Large intestine (tissue), 3 donors: ENCODE data around the gene FRMD3. TPM values are rescaled to one million over a fixed set of nuclear protein-coding genes. Genes with fewer than 3 reads are reported as not detected.

ENCODE experiments used
- DNase-seq, 2 donors: peaks; one replicate each; pipeline versions ENCODE4 v3.0.0 to v3.0.0-alpha.2; 2013
- H3K27ac ChIP-seq: one replicate; pipeline ENCODE4 v1.5.1; 2013; ENCODE audit warnings: low read length
- H3K27me3 ChIP-seq: 2 replicates; pipeline ENCODE4 v1.6.1; 2013; ENCODE audit warnings: low read length; ENCODE audit not compliant: control insufficient read depth, insufficient read depth
- H3K36me3 ChIP-seq: 2 replicates; pipeline ENCODE4 v1.6.1; 2013; ENCODE audit warnings: low read length; ENCODE audit not compliant: control insufficient read depth, insufficient read depth
- H3K4me1 ChIP-seq: one replicate; pipeline ENCODE4 v1.6.1; 2013; ENCODE audit warnings: low read length; ENCODE audit not compliant: control insufficient read depth, insufficient read depth
- H3K4me3 ChIP-seq: one replicate; pipeline ENCODE4 v1.5.1; 2013; ENCODE audit warnings: low read length
- H3K9me3 ChIP-seq: one replicate; pipeline ENCODE4 v1.6.1; 2013; ENCODE audit warnings: mild to moderate bottlenecking, low read depth, low read length, moderate library complexity; ENCODE audit not compliant: control insufficient read depth
- WGBS: methylation state at CpG from one replicate; pipeline ENCODE4 v1.1.5; 2013; ENCODE audit warnings: low lambda C conversion rate; ENCODE audit not compliant: insufficient coverage; 5-methylcytosine and 5-hydroxymethylcytosine counted together
- polyA plus RNA-seq: library from polyadenylated mRNA; unstranded; fragments of 120-200 nt; gene quantifications from one replicate; pipeline ENCODE4 v1.2.1, GENCODE V29; 2013

Gene FRMD3
- polyA plus RNA-seq, 1 donor: 4.4 TPM

GRCh38 chr9:83330207-83331196, 207.7 kb downstream of the FRMD3 start:
- Histone ChIP-seq H3K36me3 (no peaks in the 10 kb centered on the region), H3K4me3 (no peak overlapping the region), H3K27me3 (no peaks in the 10 kb centered on the region), H3K4me1 (peaks cover 3% of the 10 kb centered on the region), H3K27ac (no peak overlapping the region), H3K9me3 (no peaks in the 10 kb centered on the region)
- no CpG with 5 or more reads among the region's 8 CpGs for WGBS
- DNase-seq: no peak

- Histone ChIP-seq H3K27me3 (no peaks in the 10 kb centered on the region), H3K4me3 (no peak overlapping the region), H3K27ac (no peak overlapping the region), H3K9me3 (no peaks in the 10 kb centered on the region), H3K36me3 (no peaks in the 10 kb centered on the region), H3K4me1 (peaks cover 3% of the 10 kb centered on the region)
- no peak for DNase-seq
- 100% methylated on average over 2 of the region's 6 CpGs for WGBS
These were observed 210.2 kb downstream of the FRMD3 start for GRCh38 chr9:83327750-83328622.

- H3K27ac ChIP-seq: no peak overlapping the region
- no peaks in the 10 kb centered on the region for H3K36me3 ChIP-seq
- peak; percentile 41 to 52 for DNase-seq
- 0% methylated on average over 1 of the region's 3 CpGs for WGBS
- peaks cover 3% of the 10 kb centered on the region for H3K4me1 ChIP-seq
- no peaks in the 10 kb centered on the region for H3K27me3 ChIP-seq
- H3K4me3 ChIP-seq: no peak overlapping the region
- H3K9me3 ChIP-seq: no peaks in the 10 kb centered on the region
These were observed 210.9 kb downstream of the FRMD3 start for GRCh38 chr9:83327323-83327722.

GRCh38 chr9:83323148-83323547, 215.1 kb downstream of the FRMD3 start:
- H3K27me3 ChIP-seq: no peaks in the 10 kb centered on the region
- WGBS: 100% methylated on average over 1 of the region's 3 CpGs

DNA sequence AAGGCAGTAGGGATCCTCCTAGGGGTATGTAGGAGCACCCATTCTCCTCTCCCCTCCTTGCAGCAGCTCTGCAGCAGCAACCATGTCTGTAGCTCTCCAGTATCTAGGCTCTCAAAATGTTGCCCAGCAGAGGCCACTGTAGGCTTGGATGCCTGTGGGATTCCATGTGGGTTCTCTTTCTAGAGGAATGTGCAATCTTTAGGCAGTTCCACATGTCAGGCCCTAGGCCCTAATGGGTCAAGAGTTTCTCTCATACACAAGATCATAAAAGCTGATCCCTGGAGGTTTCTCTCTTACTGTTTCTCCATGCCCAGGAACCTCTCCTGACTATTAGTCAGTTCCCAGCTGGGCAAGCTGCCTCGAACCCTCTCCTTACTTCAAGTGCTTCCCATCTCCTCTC, 215.8 kb downstream of the FRMD3 start:
- no CpG with 5 or more reads among the region's 1 CpG for WGBS
- Histone ChIP-seq H3K27ac (no peak overlapping the region), H3K27me3 (no peaks in the 10 kb centered on the region), H3K36me3 (no peaks in the 10 kb centered on the region), H3K4me3 (no peak overlapping the region), H3K9me3 (no peaks in the 10 kb centered on the region), H3K4me1 (peaks cover 3% of the 10 kb centered on the region)
- no peak for DNase-seq

More at GRCh38 chr9:83323148-83323547, 215.1 kb downstream of the FRMD3 start:
- Histone ChIP-seq H3K27ac (no peak overlapping the region), H3K9me3 (no peaks in the 10 kb centered on the region), H3K36me3 (no peaks in the 10 kb centered on the region), H3K4me3 (no peak overlapping the region), H3K4me1 (peaks cover 3% of the 10 kb centered on the region)
- no peak for DNase-seq

DNA sequence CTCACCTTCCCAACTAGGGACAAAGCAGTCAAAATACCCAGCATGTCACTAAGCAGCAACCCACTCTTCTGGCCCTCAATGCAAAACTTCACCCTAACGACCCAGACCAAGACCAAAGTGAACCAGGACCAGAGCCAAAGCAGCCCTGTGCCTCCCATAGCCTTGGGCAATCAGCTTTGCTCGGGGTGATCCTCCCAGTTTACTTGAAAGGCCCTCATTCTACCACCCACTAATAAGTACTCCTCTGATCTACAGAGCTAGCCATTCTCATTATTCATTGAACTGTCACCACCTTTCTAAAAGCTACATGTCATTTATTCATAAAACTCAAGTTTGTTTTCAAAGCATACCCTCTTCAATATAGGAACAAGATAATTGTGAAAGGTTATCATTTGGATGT, 221.0 kb downstream of the FRMD3 start:
- no peak overlapping the region for H3K4me3 ChIP-seq
- no peaks in the 10 kb centered on the region for H3K36me3 ChIP-seq
- no peak for DNase-seq
- H3K27me3 ChIP-seq: no peaks in the 10 kb centered on the region
- H3K4me1 ChIP-seq: no peaks in the 10 kb centered on the region
- no peak overlapping the region for H3K27ac ChIP-seq
- no peaks in the 10 kb centered on the region for H3K9me3 ChIP-seq
- no CpG with 5 or more reads among the region's 2 CpGs for WGBS

GRCh38 chr9:83315649-83316048, 222.6 kb downstream of the FRMD3 start:
- Histone ChIP-seq H3K4me1 (no peaks in the 10 kb centered on the region), H3K4me3 (no peak overlapping the region), H3K27ac (no peak overlapping the region), H3K9me3 (no peaks in the 10 kb centered on the region), H3K36me3 (no peaks in the 10 kb centered on the region), H3K27me3 (no peaks in the 10 kb centered on the region)
- no peak for DNase-seq
- no CpG with 5 or more reads among the region's 4 CpGs for WGBS

DNA sequence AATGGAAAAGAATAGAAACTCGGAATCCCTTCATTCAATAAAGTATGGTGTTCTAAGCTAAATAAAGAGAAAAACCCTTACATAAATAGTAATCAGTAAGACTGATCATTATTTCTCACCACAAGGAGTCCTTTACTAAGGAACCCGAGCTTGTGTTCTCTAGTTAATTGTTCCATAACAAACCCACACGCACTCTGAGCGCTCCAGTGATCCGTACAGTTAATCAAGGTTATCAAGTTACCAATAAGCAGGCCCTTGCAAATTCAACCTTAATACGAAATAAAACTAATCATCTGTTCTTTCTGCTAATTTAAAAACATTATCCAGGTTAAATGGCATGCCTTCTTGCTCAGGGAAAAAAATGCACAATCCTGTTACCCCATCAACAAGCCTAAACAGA, 224.4 kb downstream of the FRMD3 start:
- Histone ChIP-seq H3K36me3 (no peaks in the 10 kb centered on the region), H3K9me3 (no peaks in the 10 kb centered on the region), H3K4me1 (no peaks in the 10 kb centered on the region), H3K27ac (no peak overlapping the region), H3K27me3 (no peaks in the 10 kb centered on the region), H3K4me3 (no peak overlapping the region)
- no peak for DNase-seq
- WGBS: no CpG with 5 or more reads among the region's 6 CpGs

GRCh38 chr9:83312537-83312936, 225.7 kb downstream of the FRMD3 start:
- WGBS: 100% methylated on average over 2 of the region's 11 CpGs
- Histone ChIP-seq H3K27ac (no peak overlapping the region), H3K9me3 (no peaks in the 10 kb centered on the region), H3K4me3 (no peak overlapping the region), H3K36me3 (no peaks in the 10 kb centered on the region), H3K27me3 (no peaks in the 10 kb centered on the region), H3K4me1 (no peaks in the 10 kb centered on the region)
- no peak for DNase-seq

DNA sequence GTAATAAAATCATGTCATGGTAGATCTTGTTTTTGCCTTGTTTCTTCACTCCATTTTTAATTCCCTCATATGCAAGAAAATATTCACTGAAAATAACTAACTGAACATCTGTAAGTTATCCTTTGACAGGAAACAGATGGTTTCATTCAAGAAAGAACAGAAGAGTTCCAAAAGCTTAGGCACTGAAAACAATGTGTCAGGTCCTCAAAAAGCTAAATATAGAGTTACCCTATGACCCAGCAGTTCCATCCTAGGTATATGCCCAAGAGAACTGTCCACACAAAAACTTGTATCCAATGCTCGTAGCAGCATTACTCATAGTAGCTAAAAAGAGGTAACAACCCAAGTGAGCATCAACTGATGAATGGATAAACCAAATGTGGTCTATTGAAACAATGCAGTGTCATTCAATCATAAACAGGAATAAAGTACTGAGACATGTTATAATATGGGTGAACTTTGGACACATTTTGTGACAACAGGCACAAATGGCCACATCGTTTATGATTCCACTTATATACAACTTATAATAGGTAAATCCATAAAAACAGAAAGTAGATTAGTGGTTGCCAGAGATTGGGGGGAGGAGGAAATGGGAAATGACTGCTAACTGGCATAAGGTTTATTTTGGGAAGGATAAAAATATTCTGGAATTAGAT, 231.0 kb downstream of the FRMD3 start:
- Histone ChIP-seq H3K27ac (no peak overlapping the region), H3K4me3 (no peak overlapping the region), H3K9me3 (no peaks in the 10 kb centered on the region), H3K4me1 (no peaks in the 10 kb centered on the region), H3K36me3 (no peaks in the 10 kb centered on the region), H3K27me3 (no peaks in the 10 kb centered on the region)
- no peak for DNase-seq
- 20% methylated on average over 1 of the region's 2 CpGs for WGBS
